ENCODE measurements around the gene TPBGL. TPM values are rescaled to one million over a fixed set of nuclear protein-coding genes. Genes with fewer than 3 reads are reported as not detected.

Gene TPBGL
- total and polyA plus RNA-seq, 2 donors (not counting 3 experiments of a cell fraction or from before 2014, with no cell fraction given), result not detected

GRCh38 chr11:75237050-75237449 is 3.5 kb upstream of the TPBGL start:
- no peak overlapping the region for H3K4me3 ChIP-seq (replicated peaks in 1 of 3; ENCODE audit: insufficient read depth in 1 of 3, low read depth in 1 of 3, low read length in 3 of 3)
- no peak for FAIRE-seq

More at GRCh38 chr11:75237050-75237449, 3.5 kb upstream of the TPBGL start:
- Histone ChIP-seq H3K9me3 (replicated peaks; ENCODE audit: control insufficient read depth, insufficient read depth, low read length) (no peaks in the 10 kb centered on the region), H3K9ac (replicated peaks; ENCODE audit: extremely low read depth, insufficient read depth, low read length) (no peak overlapping the region), H3K36me3 (ENCODE audit: control insufficient read depth in 2 of 2, extremely low read depth in 1 of 2, insufficient read depth in 2 of 2, low read length in 2 of 2) (no peaks in the 10 kb centered on the region), H3K79me2 (ENCODE audit: control insufficient read depth, insufficient read depth, low read length) (no peaks in the 10 kb centered on the region), H3K4me1 (ENCODE audit: control insufficient read depth, extremely low read depth, insufficient read depth, low read length) (peaks cover 5% of the 10 kb centered on the region), H4K20me1 (replicated peaks; ENCODE audit: control insufficient read depth, extremely low read depth, insufficient read depth, low read length) (no peaks in the 10 kb centered on the region), H3K4me2 (ENCODE audit: insufficient read depth, low read length) (no peak overlapping the region), H3K27me3 (ENCODE audit: control insufficient read depth in 2 of 2, insufficient read depth in 2 of 2, low read length in 2 of 2) (peaks cover 17 to 26% of the 10 kb centered on the region in 2 experiments), H3K27ac (ENCODE audit: insufficient read depth, low read depth, low read length) (no peak overlapping the region), H2AFZ (ENCODE audit: low read depth, low read length) (no peak overlapping the region), H3K9me1 (replicated peaks; ENCODE audit: control insufficient read depth, extremely low read depth, insufficient read depth, low read length) (no peaks in the 10 kb centered on the region)
- CTCF ChIA-PET, result interaction anchor here (1.1 to 9.6 kb wide), 4 partner anchors 11 to 95 kb away, joined by 3 to 240 read pairs (median 4); no protein-coding TSS in a partner anchor
- dilution Hi-C loops (cut with MboI; ENCODE audit: extremely low pct_ligation_motif_present, low sequenced_read_pairs), result no loop called here
- BruUV-seq (replicated peaks), result no TSS peak
- no peak for DNase-seq (ENCODE audit: low read depth, low spot score)
- TF ChIP-seq CTCF (IDR thresholded peaks at IDR 0.05; ENCODE audit: extremely low read depth in 1 of 2, insufficient read depth in 1 of 2, low read depth in 1 of 2, low read length in 2 of 2) (no peak), MAX (IDR thresholded peaks at IDR 0.05; ENCODE audit: insufficient read depth, insufficient read length) (no peak), FOS (IDR thresholded peaks at IDR 0.05; ENCODE audit: borderline replicate concordance, insufficient read depth, low read length) (no peak), POLR2A (IDR thresholded peaks at IDR 0.05; ENCODE audit: low read depth, low read length) (no peak), MYC (IDR thresholded peaks at IDR 0.05; ENCODE audit: low read depth, low read length) (no peak), POLR2AphosphoS5 (IDR thresholded peaks at IDR 0.05; ENCODE audit: insufficient read depth, low read depth, low read length) (no peak), JUN (IDR thresholded peaks at IDR 0.05; ENCODE audit: borderline replicate concordance, insufficient read depth, insufficient read length, low read depth) (no peak), EZH2 (IDR thresholded peaks at IDR 0.05; ENCODE audit: borderline replicate concordance, low read depth, low read length, severe bottlenecking) (no peak), GATA2 (IDR thresholded peaks at IDR 0.05; ENCODE audit: insufficient read depth, insufficient read length, low read depth, low read length) (no peak)
- intact Hi-C loops (cut with micrococcal nuclease), result no loop called here
- POLR2A ChIA-PET, result no interaction called here

Data from endothelial cell of umbilical vein (primary cell).